Measurements from ENCODE around the gene ZNF561.

The ZNF561 gene

GRCh38 chr19:9570255-9570654, 50.8 kb downstream of the ZNF561 start:
- no peak for DNase-seq

- DNase-seq, result no peak
Observed at GRCh38 chr19:9566729-9567128, 54.3 kb downstream of the ZNF561 start.

GRCh38 chr19:9565900-9566705, 54.9 kb downstream of the ZNF561 start:
- DNase-seq, result no peak
